ENCODE results near the gene OLFML3.

Gene OLFML3

DNA sequence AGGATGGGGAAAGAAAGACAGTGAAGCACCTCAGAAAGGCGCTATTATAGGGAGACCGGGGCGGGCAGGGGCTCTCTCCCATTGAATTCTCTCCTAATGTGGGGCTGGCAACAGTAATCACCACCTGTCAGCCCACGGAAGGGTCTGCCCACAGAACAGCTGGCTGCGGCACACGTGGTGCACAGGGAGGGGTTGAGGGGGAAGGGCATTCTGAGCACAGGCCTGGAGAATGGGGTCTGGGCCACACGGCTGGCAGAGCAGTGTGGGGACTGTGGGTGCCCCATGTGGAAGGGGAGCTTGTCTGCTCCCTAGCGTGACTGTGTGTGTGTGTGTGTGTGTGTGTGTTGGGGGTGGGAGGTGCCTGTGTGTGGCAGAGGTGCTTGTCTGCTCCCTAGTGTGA lies 4.1 kb downstream of the OLFML3 start:
- TF ChIP-seq, protein P1, sequence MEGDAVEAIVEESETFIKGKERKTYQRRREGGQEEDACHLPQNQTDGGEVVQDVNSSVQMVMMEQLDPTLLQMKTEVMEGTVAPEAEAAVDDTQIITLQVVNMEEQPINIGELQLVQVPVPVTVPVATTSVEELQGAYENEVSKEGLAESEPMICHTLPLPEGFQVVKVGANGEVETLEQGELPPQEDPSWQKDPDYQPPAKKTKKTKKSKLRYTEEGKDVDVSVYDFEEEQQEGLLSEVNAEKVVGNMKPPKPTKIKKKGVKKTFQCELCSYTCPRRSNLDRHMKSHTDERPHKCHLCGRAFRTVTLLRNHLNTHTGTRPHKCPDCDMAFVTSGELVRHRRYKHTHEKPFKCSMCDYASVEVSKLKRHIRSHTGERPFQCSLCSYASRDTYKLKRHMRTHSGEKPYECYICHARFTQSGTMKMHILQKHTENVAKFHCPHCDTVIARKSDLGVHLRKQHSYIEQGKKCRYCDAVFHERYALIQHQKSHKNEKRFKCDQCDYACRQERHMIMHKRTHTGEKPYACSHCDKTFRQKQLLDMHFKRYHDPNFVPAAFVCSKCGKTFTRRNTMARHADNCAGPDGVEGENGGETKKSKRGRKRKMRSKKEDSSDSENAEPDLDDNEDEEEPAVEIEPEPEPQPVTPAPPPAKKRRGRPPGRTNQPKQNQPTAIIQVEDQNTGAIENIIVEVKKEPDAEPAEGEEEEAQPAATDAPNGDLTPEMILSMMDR (IDR thresholded peaks at IDR 0.05; ENCODE audit: low read depth, low read length), result no peak
- DNase-seq (ENCODE audit: extremely low read depth, low read depth), result no peak

- DNase-seq (ENCODE audit: extremely low read depth, low read depth), result no peak
- TF ChIP-seq, protein P1 (IDR thresholded peaks at IDR 0.05; ENCODE audit: low read depth, low read length), result no peak
These were observed 4.6 kb downstream of the OLFML3 start for GRCh38 chr1:113983826-113984225.

GRCh38 chr1:113984710-113985109 lies 5.4 kb downstream of the OLFML3 start:
- no peak for DNase-seq (ENCODE audit: extremely low read depth, low read depth)
- TF ChIP-seq, protein P1 (IDR thresholded peaks at IDR 0.05; ENCODE audit: low read depth, low read length), result no peak

- TF ChIP-seq, protein P1 (IDR thresholded peaks at IDR 0.05; ENCODE audit: low read depth, low read length), result no peak
- DNase-seq (ENCODE audit: extremely low read depth, low read depth), result no peak
These were observed 7.5 kb downstream of the OLFML3 start for GRCh38 chr1:113986802-113987201.

- DNase-seq (ENCODE audit: extremely low read depth, low read depth), result no peak
- TF ChIP-seq, protein P1 (IDR thresholded peaks at IDR 0.05; ENCODE audit: low read depth, low read length), result no peak
These were observed 8.0 kb downstream of the OLFML3 start for GRCh38 chr1:113987259-113987658.

DNA sequence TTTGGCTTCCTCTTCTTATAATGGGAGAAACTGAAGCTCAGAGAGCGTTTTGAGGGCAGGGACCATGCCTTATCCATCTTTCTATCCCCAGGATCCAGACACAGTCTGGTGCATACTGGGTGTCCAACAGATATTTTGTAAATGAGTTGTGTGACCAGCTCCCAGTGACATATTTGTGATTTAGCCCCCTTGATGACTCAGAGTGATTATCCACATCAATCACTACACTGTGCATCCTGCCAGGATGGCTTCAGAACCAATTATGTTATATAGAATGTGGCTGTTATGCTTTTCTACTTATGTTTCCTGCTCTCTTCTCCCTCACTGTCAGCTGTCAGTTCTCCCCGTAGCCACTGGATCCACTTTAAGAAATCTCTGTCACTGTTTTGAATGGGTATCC lies 11.3 kb downstream of the OLFML3 start:
- TF ChIP-seq, protein P1 (IDR thresholded peaks at IDR 0.05; ENCODE audit: low read depth, low read length), result no peak
- DNase-seq (ENCODE audit: extremely low read depth, low read depth), result no peak

DNA sequence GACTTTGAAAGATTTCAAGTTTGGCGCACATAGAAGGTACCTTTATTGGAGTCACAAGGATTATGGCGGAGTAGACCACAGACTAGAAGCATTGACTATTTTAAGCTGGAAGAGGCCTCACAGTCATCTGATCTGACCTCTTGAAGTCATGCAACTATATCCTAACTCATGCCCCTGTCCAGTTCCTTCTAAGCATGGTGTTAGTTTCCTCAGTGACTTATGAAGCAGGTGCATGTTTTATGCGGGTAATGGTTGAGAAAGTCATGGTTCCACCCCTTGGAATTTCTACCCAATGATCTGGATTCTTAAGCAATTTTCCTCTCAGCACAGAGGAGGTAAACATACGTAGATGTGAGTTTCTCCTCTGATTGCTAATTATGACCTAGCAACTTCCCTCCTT lies 11.7 kb downstream of the OLFML3 start:
- DNase-seq (ENCODE audit: extremely low read depth, low read depth), result no peak
- TF ChIP-seq, protein P1 (IDR thresholded peaks at IDR 0.05; ENCODE audit: low read depth, low read length), result no peak
